Prostate gland (tissue), 2 donors: ENCODE data around the gene WFDC10B.

ENCODE experiments used
- POLR2A ChIP-seq: fragments of 450-650 bp; IDR thresholded peaks from one replicate; pipeline ENCODE4 v1.6.1; 2016; ENCODE audit warnings: antibody characterized with exemption, mild to moderate bottlenecking
- POLR2AphosphoS5 ChIP-seq: sonication (generic); formaldehyde crosslinking; IDR thresholded peaks from one replicate; pipeline ENCODE4 v1.6.1; 2017; ENCODE audit warnings: antibody characterized with exemption
- TF ChIP-seq, protein P1 (sequence below), 4 experiments: fragments of 200-600 bp in 2 of 4; fragments of 450-650 bp in 2 of 4; sonication (generic) in 2 of 4; IDR thresholded peaks; 1 replicate in 3 of 4; 2 replicates in 1 of 4; pipeline ENCODE4 v1.5.1; 2016 to 2019; ENCODE audit warnings: antibody characterized with exemption in 4 of 4, mild to moderate bottlenecking in 2 of 4, moderate library complexity in 2 of 4

DNA sequence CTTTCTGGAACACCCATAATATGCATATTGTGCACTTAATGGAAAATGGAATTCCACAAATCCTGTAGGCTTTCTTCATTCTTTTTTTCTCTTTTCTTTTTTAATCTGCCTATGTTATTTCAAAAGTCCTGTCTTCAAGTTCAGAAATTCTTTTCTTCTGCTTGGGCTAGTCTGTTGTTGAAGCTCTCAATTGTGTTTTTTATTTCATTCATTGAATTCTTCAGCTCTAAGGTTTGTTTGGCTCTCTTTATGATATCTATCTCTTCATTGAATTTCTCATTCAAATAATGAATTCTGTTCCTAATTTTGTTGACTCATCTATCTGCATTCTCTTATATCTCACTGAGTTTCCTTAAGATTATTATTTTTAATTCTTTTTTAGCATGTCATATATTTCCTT, 27.4 kb upstream of the WFDC10B start:
- TF ChIP-seq, protein P1, sequence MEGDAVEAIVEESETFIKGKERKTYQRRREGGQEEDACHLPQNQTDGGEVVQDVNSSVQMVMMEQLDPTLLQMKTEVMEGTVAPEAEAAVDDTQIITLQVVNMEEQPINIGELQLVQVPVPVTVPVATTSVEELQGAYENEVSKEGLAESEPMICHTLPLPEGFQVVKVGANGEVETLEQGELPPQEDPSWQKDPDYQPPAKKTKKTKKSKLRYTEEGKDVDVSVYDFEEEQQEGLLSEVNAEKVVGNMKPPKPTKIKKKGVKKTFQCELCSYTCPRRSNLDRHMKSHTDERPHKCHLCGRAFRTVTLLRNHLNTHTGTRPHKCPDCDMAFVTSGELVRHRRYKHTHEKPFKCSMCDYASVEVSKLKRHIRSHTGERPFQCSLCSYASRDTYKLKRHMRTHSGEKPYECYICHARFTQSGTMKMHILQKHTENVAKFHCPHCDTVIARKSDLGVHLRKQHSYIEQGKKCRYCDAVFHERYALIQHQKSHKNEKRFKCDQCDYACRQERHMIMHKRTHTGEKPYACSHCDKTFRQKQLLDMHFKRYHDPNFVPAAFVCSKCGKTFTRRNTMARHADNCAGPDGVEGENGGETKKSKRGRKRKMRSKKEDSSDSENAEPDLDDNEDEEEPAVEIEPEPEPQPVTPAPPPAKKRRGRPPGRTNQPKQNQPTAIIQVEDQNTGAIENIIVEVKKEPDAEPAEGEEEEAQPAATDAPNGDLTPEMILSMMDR (IDR thresholded peaks at IDR 0.05): no peak
- TF ChIP-seq POLR2A: no peak
- TF ChIP-seq POLR2AphosphoS5: no peak
